IMR-90 (cell line): Measurements from ENCODE around the gene EXOC6B. TPM values are rescaled to one million over a fixed set of nuclear protein-coding genes. Genes with fewer than 3 reads are reported as not detected.
A peak's percentile ranks its signal among the peaks of the same experiment; 100 is the strongest.

Source experiments
- ATAC-seq: fragments of 200-7000 bp; cut with Tn5 transposase; 2 replicates; pipeline ENCODE4 v1.9.1; 2020; ENCODE audit warnings: low read depth, mild to moderate bottlenecking, moderate library complexity
- BruUV-seq: library from RNA; stranded (reverse); fragments of 400-500 nt; replicated peaks from 2 replicates; lab custom pipeline; 2021; lab: Mats Ljungman, UMichigan
- CTCF ChIA-PET: fragments of 300-600 bp; formaldehyde crosslinking; extraction: SDS; loops from one replicate; lab custom pipeline; 2021; ENCODE audit warnings: antibody characterized with exemption; lab: Yijun Ruan, JAX
- POLR2A ChIA-PET: fragments of 300-600 bp; sonication (Branson Sonifier 250); formaldehyde crosslinking; loops from one replicate; lab custom pipeline; 2022; ENCODE audit warnings: antibody characterized with exemption; ENCODE audit not compliant: unreplicated experiment; lab: Charles Lee
- DNase-seq: peaks from one replicate; pipeline ENCODE4 v3.0.0; 2013
- H2AFZ ChIP-seq: replicated peaks from 2 replicates; pipeline ENCODE3; 2013; ENCODE audit warnings: low read length, mild to moderate bottlenecking; ENCODE audit not compliant: poor library complexity
- H2AK5ac ChIP-seq: 2 replicates; pipeline ENCODE4 v1.6.1; 2013; ENCODE audit warnings: low read depth, low read length, inconsistent platforms
- H2AK9ac ChIP-seq: replicated peaks from 2 replicates; pipeline ENCODE3; 2013; ENCODE audit warnings: mild to moderate bottlenecking, low read depth, low read length, moderate library complexity; ENCODE audit not compliant: poor library complexity
- H2BK120ac ChIP-seq: 2 replicates; pipeline ENCODE4 v1.6.1; 2013; ENCODE audit warnings: low read depth, low read length, inconsistent platforms
- H2BK15ac ChIP-seq: 3 replicates; pipeline ENCODE4 v1.6.1; 2013; ENCODE audit warnings: low read depth, low read length, inconsistent platforms
- H2BK20ac ChIP-seq: 2 replicates; pipeline ENCODE4 v1.6.1; 2013; ENCODE audit warnings: low read depth, mild to moderate bottlenecking, inconsistent platforms, low read length, moderate library complexity
- H2BK5ac ChIP-seq: 2 replicates; pipeline ENCODE4 v1.6.1; 2013; ENCODE audit warnings: mild to moderate bottlenecking, low read depth, low read length, inconsistent platforms; ENCODE audit not compliant: poor library complexity, severe bottlenecking
- H3K14ac ChIP-seq: replicated peaks from 2 replicates; pipeline ENCODE4 v1.6.1; 2013; ENCODE audit warnings: low read depth, low read length, inconsistent platforms
- H3K18ac ChIP-seq: 2 replicates; pipeline ENCODE4 v1.6.1; 2013; ENCODE audit warnings: low read depth, low read length, control low read depth
- H3K23ac ChIP-seq: 2 replicates; pipeline ENCODE4 v1.6.1; 2013; ENCODE audit warnings: low read depth, low read length, inconsistent platforms
- H3K27ac ChIP-seq: 2 replicates; pipeline ENCODE4 v1.5.1; 2013; ENCODE audit warnings: mild to moderate bottlenecking, control low read depth, low read length; ENCODE audit not compliant: insufficient read depth
- H3K27me3 ChIP-seq: 2 replicates; pipeline ENCODE4 v1.6.1; 2013; ENCODE audit warnings: low read length; ENCODE audit not compliant: control insufficient read depth, insufficient read depth
- H3K36me3 ChIP-seq: 2 replicates; pipeline ENCODE4 v1.6.1; 2013; ENCODE audit warnings: low read length, mixed read lengths; ENCODE audit not compliant: control insufficient read depth, insufficient read depth
- H3K4ac ChIP-seq: 2 replicates; pipeline ENCODE4 v1.6.1; 2013; ENCODE audit warnings: low read depth, low read length, inconsistent platforms
- H3K4me1 ChIP-seq: 2 replicates; pipeline ENCODE4 v1.6.1; 2013; ENCODE audit warnings: low read length, mixed read lengths; ENCODE audit not compliant: control insufficient read depth, insufficient read depth
- H3K4me2 ChIP-seq: 2 replicates; pipeline ENCODE4 v1.6.1; 2013; ENCODE audit warnings: low read depth, mild to moderate bottlenecking, control low read depth, low read length, moderate library complexity
- H3K4me3 ChIP-seq: 2 replicates; pipeline ENCODE4 v1.5.1; 2013; ENCODE audit warnings: low read depth, mild to moderate bottlenecking, control low read depth, low read length, moderate library complexity; ENCODE audit not compliant: insufficient read depth
- H3K56ac ChIP-seq: 2 replicates; pipeline ENCODE4 v1.6.1; 2013; ENCODE audit warnings: low read length, inconsistent platforms; ENCODE audit not compliant: insufficient read depth; ENCODE audit errors: extremely low read depth
- H3K79me1 ChIP-seq, 2 experiments: 2 replicates each; pipeline ENCODE4 v1.6.1; 2013; ENCODE audit warnings: low read length in 2 of 2, inconsistent platforms in 1 of 2, low read depth in 1 of 2
- H3K9ac ChIP-seq: 2 replicates; pipeline ENCODE4 v1.6.1; 2013; ENCODE audit warnings: low read depth, low read length, control low read depth
- H3K9me1 ChIP-seq: 2 replicates; pipeline ENCODE4 v1.6.1; 2013; ENCODE audit warnings: low read length, inconsistent platforms; ENCODE audit not compliant: insufficient read depth
- H3K9me3 ChIP-seq: 2 replicates; pipeline ENCODE4 v1.6.1; 2013; ENCODE audit warnings: low read length; ENCODE audit not compliant: control insufficient read depth, insufficient read depth
- H4K20me1 ChIP-seq: 2 replicates; pipeline ENCODE4 v1.6.1; 2013; ENCODE audit warnings: low read length, inconsistent platforms; ENCODE audit not compliant: insufficient read depth
- H4K5ac ChIP-seq: 2 replicates; pipeline ENCODE4 v1.6.1; 2013; ENCODE audit warnings: mild to moderate bottlenecking, low read depth, low read length, control low read depth
- H4K8ac ChIP-seq, 2 experiments: 2 replicates each; pipeline ENCODE4 v1.6.1; 2013; ENCODE audit warnings: low read depth in 2 of 2, low read length in 2 of 2, control low read depth in 1 of 2, inconsistent platforms in 1 of 2
- H4K91ac ChIP-seq: 2 replicates; pipeline ENCODE4 v1.6.1; 2013; ENCODE audit warnings: low read depth, low read length, inconsistent platforms; ENCODE audit not compliant: insufficient read depth
- BHLHE40 ChIP-seq: fragments of 150-350 bp; IDR thresholded peaks from 2 replicates; pipeline ENCODE4 v1.6.1; 2016; ENCODE audit warnings: mild to moderate bottlenecking, low read depth, low read length
- CEBPB ChIP-seq: IDR thresholded peaks from 2 replicates; pipeline ENCODE4 v1.6.1; 2012; ENCODE audit warnings: low read depth, low read length, improper control_type of control experiment
- CHD1 ChIP-seq: IDR thresholded peaks from 2 replicates; pipeline ENCODE4 v1.6.1; 2012; ENCODE audit warnings: low read depth, low read length, improper control_type of control experiment
- ELK1 ChIP-seq: fragments of 150-350 bp; IDR thresholded peaks from 2 replicates; pipeline ENCODE4 v1.6.1; 2016; ENCODE audit warnings: low read depth, mild to moderate bottlenecking, low read length, moderate library complexity, borderline replicate concordance
- FOS ChIP-seq: fragments of 150-350 bp; IDR thresholded peaks from 2 replicates; pipeline ENCODE4 v1.6.1; 2016; ENCODE audit warnings: low read depth, low read length
- MAFK ChIP-seq: IDR thresholded peaks from 2 replicates; pipeline ENCODE4 v1.6.1; 2012; ENCODE audit warnings: low read depth, low read length, improper control_type of control experiment
- MAZ ChIP-seq: IDR thresholded peaks from 2 replicates; pipeline ENCODE4 v1.6.1; 2012; ENCODE audit warnings: low read depth, mild to moderate bottlenecking, low read length, improper control_type of control experiment, moderate library complexity, borderline replicate concordance
- MXI1 ChIP-seq: IDR thresholded peaks from 2 replicates; pipeline ENCODE4 v1.6.1; 2012; ENCODE audit warnings: low read depth, mild to moderate bottlenecking, low read length, moderate library complexity, borderline replicate concordance
- POLR2A ChIP-seq: IDR thresholded peaks from 2 replicates; pipeline ENCODE4 v1.6.1; 2012; ENCODE audit warnings: mild to moderate bottlenecking, low read depth, low read length
- RAD21 ChIP-seq: IDR thresholded peaks from 2 replicates; pipeline ENCODE4 v1.6.1; 2012; ENCODE audit warnings: low read length, improper control_type of control experiment
- RCOR1 ChIP-seq: IDR thresholded peaks from 2 replicates; pipeline ENCODE4 v1.6.1; 2012; ENCODE audit warnings: mild to moderate bottlenecking, low read length, improper control_type of control experiment; ENCODE audit not compliant: insufficient replicate concordance
- RFX5 ChIP-seq: IDR thresholded peaks from 2 replicates; pipeline ENCODE4 v1.8.0; 2012; ENCODE audit warnings: low read depth, mild to moderate bottlenecking, low read length, moderate library complexity
- USF2 ChIP-seq: fragments of 150-350 bp; IDR thresholded peaks from 2 replicates; pipeline ENCODE4 v1.6.1; 2017; ENCODE audit warnings: mild to moderate bottlenecking, antibody characterized with exemption, low read length, low read depth
- WGBS, 2 experiments: methylation state at CpG; one replicate each; pipeline versions ENCODE4 v1.1.5 to v1.1.7; 2013; ENCODE audit warnings: missing lambda C conversion rate in 2 of 2; ENCODE audit not compliant: insufficient read length in 1 of 2; ENCODE audit errors: extremely low coverage in 2 of 2; 5-methylcytosine and 5-hydroxymethylcytosine counted together
- dilution Hi-C: fragments of 300-500 bp; cut with HindIII; formaldehyde crosslinking; loops from one replicate; pipeline ENCODE4 v1.14.3; 2018; ENCODE audit warnings: low sequenced_read_pairs; ENCODE audit not compliant: unreplicated experiment
- in situ Hi-C: fragments of 300-500 bp; cut with MboI; formaldehyde crosslinking; loops from 3 replicates; pipeline ENCODE4 v1.14.3; 2019; ENCODE audit warnings: low sequenced_read_pairs, inconsistent platforms, mixed read lengths
- intact Hi-C: fragments of 100-400 bp; cut with micrococcal nuclease; formaldehyde crosslinking; loops from 2 replicates; pipeline ENCODE4 v1.10.0; 2022
- polyA plus RNA-seq, 3 experiments: library from polyadenylated mRNA; depleted of rRNA; stranded (reverse); fragments of >200 nt; gene quantifications; 2 replicates each; pipeline ENCODE4 v1.2.3, GENCODE V29; 2012; ENCODE audit warnings: low replicate concordance in 1 of 3
- total RNA-seq: library from RNA; depleted of rRNA; stranded (reverse); fragments of >200 nt; gene quantifications from 2 replicates; pipeline ENCODE4 v1.2.3, GENCODE V29; 2012

Gene EXOC6B
- total and polyA plus RNA-seq, 2 of the 4 experiments (the other 2 are of a cell fraction), result 10.2 to 29.4 TPM

GRCh38 chr2:72145289-72145657 is 680.6 kb downstream of the EXOC6B start:
- H3K4ac ChIP-seq, result no peak overlapping the region
- H3K9me1 ChIP-seq, result no peaks in the 10 kb centered on the region
- H3K4me2 ChIP-seq, result peak overlapping the region; percentile 40; the same call in 1 of the 2 replicates
- H2AK5ac ChIP-seq, result no peak overlapping the region
- peak overlapping the region; percentile 52 for H2AFZ ChIP-seq
- H3K56ac ChIP-seq, result no peak overlapping the region
- intact Hi-C loops, result no loop called here
- CTCF ChIA-PET, result no interaction called here
- H3K18ac ChIP-seq, result no peak overlapping the region
- H4K8ac ChIP-seq, result no peak overlapping the region
- no peak overlapping the region for H2BK120ac ChIP-seq
- no peak overlapping the region for H3K9ac ChIP-seq
- no peak overlapping the region for H3K23ac ChIP-seq
- dilution Hi-C loops, result no loop called here
- no peak overlapping the region for H2AK9ac ChIP-seq
- no peak overlapping the region for H2BK20ac ChIP-seq
- in situ Hi-C loops, result no loop called here
- H2BK5ac ChIP-seq, result no peak overlapping the region
- H4K5ac ChIP-seq, result no peak overlapping the region
- no peak for TF ChIP-seq MAZ
- no peak for TF ChIP-seq MXI1
- TF ChIP-seq FOS, result no peak
- no peak for TF ChIP-seq BHLHE40
- TF ChIP-seq MAFK, result no peak
- TF ChIP-seq RAD21, result no peak
- TF ChIP-seq CEBPB, result no peak
- TF ChIP-seq CHD1, result no peak
- TF ChIP-seq RCOR1, result no peak
- no peak for TF ChIP-seq USF2
- TF ChIP-seq RFX5, result no peak
- no peak for TF ChIP-seq POLR2A
- TF ChIP-seq ELK1, result no peak
- H2BK15ac ChIP-seq, result no peak overlapping the region
- peaks cover 17% of the 10 kb centered on the region; the same call in 1 of the 2 replicates for H3K4me1 ChIP-seq
- H4K20me1 ChIP-seq, result peaks cover 5% of the 10 kb centered on the region; the same call in 1 of the 2 replicates
- POLR2A ChIA-PET, result no interaction called here
- peaks cover 9% of the 10 kb centered on the region for H3K9me3 ChIP-seq
- H4K91ac ChIP-seq, result no peak overlapping the region
- WGBS, 2 experiments, result 0% methylated on average over 6 of the region's 29 CpGs; no CpG with 5 or more reads in 1 of the 2 experiments
- H3K79me1 ChIP-seq, result no peaks in the 10 kb centered on the region
- BruUV-seq, result no TSS peak
- DNase-seq (no peak), ATAC-seq (no peak)
- H3K27me3 ChIP-seq, result peaks cover 85% of the 10 kb centered on the region
- H3K4me3 ChIP-seq, result peak overlapping the region; percentile 11; the same call in 1 of the 2 replicates
- no peak overlapping the region for H3K27ac ChIP-seq
- no peak overlapping the region for H3K14ac ChIP-seq
- no peaks in the 10 kb centered on the region for H3K36me3 ChIP-seq
